ENCODE measurements around the gene TNFAIP8L2. TPM values are rescaled to one million over a fixed set of nuclear protein-coding genes. Genes with fewer than 3 reads are reported as not detected.
"Not testable (repeated sequence)": the region's sequence is repeated elsewhere in the genome, so short reads cannot be mapped to it uniquely, and the experiment has no call there.

TNFAIP8L2 gene
- total RNA-seq, 1 experiment from 2014 or later = not detected

DNA sequence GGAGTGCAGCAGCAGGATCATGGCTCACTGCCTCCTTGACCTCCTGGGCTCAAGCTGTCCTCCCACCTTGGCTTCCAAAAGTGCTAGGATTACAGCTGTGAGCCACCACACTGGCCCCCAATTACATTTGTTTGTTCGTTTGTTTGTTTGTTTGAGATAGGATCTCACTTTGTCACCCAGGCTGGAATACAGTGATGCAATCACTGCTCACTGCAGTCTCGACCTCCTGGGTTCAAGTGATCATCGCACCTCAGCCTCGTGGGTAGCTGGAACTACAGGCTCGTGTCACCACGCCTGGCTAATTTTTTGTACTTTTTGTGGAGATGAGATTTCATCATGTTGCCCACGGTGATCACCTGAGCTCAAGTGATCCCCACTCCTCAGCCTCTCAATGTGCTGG is 35.6 kb downstream of the TNFAIP8L2 start:
- no peak overlapping the region for H3K27ac ChIP-seq (ENCODE audit: low read depth, low read length, poor library complexity, severe bottlenecking)
- ChIA-PET CTCF (no interaction called here), POLR2A (ENCODE audit: low non-redundant PET) (no interaction called here)
- H3K4me3 ChIP-seq (ENCODE audit: low read depth, low read length, poor library complexity, severe bottlenecking) = no peak overlapping the region
- BruUV-seq (replicated peaks) = no TSS peak
- no peaks in the 10 kb centered on the region for H3K9me3 ChIP-seq (ENCODE audit: low read depth, low read length, poor library complexity, severe bottlenecking)
- peaks cover 5% of the 10 kb centered on the region for H3K4me1 ChIP-seq (ENCODE audit: insufficient read depth, low read length, poor library complexity, severe bottlenecking)
- H3K36me3 ChIP-seq (ENCODE audit: insufficient read depth, low read length, poor library complexity, severe bottlenecking) = no peaks in the 10 kb centered on the region
- intact Hi-C loops (cut with micrococcal nuclease; ENCODE audit: unreplicated experiment) = no loop called here
- no peak for DNase-seq (ENCODE audit: low spot score)
- no peaks in the 10 kb centered on the region for H3K27me3 ChIP-seq (replicated peaks; ENCODE audit: insufficient read depth, low read depth, low read length, poor library complexity)
- TF ChIP-seq, protein P1, sequence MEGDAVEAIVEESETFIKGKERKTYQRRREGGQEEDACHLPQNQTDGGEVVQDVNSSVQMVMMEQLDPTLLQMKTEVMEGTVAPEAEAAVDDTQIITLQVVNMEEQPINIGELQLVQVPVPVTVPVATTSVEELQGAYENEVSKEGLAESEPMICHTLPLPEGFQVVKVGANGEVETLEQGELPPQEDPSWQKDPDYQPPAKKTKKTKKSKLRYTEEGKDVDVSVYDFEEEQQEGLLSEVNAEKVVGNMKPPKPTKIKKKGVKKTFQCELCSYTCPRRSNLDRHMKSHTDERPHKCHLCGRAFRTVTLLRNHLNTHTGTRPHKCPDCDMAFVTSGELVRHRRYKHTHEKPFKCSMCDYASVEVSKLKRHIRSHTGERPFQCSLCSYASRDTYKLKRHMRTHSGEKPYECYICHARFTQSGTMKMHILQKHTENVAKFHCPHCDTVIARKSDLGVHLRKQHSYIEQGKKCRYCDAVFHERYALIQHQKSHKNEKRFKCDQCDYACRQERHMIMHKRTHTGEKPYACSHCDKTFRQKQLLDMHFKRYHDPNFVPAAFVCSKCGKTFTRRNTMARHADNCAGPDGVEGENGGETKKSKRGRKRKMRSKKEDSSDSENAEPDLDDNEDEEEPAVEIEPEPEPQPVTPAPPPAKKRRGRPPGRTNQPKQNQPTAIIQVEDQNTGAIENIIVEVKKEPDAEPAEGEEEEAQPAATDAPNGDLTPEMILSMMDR (conservative IDR thresholded peaks at IDR 0.05; ENCODE audit: low read depth, low read length) = no peak
- TF ChIP-seq EZH2 (IDR thresholded peaks at IDR 0.05; ENCODE audit: borderline replicate concordance, low read depth, low read length, poor library complexity, severe bottlenecking) = no peak

DNA sequence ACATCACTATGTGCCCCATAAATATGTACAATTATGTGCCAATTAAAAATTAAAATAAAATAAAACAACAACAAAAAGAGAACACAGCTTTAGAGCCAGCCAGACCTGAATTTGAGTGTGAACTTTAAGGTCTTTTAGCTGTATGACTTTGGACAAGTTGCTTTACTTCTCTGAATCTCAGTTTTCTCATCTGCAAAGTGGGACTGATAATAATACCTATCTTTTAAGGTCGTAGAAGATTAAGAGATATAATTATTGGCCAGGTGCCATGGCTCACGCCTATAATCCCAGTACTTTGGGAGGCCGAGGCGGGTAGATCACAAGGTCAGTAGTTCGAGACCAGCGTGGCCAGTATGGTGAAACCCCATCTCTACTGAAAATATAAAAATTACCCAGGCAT is 36.9 kb downstream of the TNFAIP8L2 start:
- Histone ChIP-seq H3K4me3 (ENCODE audit: low read depth, low read length, poor library complexity, severe bottlenecking) (no peak overlapping the region), H3K27ac (ENCODE audit: low read depth, low read length, poor library complexity, severe bottlenecking) (no peak overlapping the region), H3K27me3 (replicated peaks; ENCODE audit: insufficient read depth, low read depth, low read length, poor library complexity) (no peaks in the 10 kb centered on the region), H3K4me1 (ENCODE audit: insufficient read depth, low read length, poor library complexity, severe bottlenecking) (peaks cover 5% of the 10 kb centered on the region), H3K36me3 (ENCODE audit: insufficient read depth, low read length, poor library complexity, severe bottlenecking) (no peaks in the 10 kb centered on the region), H3K9me3 (ENCODE audit: low read depth, low read length, poor library complexity, severe bottlenecking) (no peaks in the 10 kb centered on the region)
- intact Hi-C loops (cut with micrococcal nuclease; ENCODE audit: unreplicated experiment) = no loop called here
- ChIA-PET CTCF (no interaction called here), POLR2A (ENCODE audit: low non-redundant PET) (no interaction called here)
- no TSS peak for BruUV-seq (replicated peaks)
- no peak for TF ChIP-seq EZH2 (IDR thresholded peaks at IDR 0.05; ENCODE audit: borderline replicate concordance, low read depth, low read length, poor library complexity, severe bottlenecking)
- DNase-seq (ENCODE audit: low spot score) = no peak

DNA sequence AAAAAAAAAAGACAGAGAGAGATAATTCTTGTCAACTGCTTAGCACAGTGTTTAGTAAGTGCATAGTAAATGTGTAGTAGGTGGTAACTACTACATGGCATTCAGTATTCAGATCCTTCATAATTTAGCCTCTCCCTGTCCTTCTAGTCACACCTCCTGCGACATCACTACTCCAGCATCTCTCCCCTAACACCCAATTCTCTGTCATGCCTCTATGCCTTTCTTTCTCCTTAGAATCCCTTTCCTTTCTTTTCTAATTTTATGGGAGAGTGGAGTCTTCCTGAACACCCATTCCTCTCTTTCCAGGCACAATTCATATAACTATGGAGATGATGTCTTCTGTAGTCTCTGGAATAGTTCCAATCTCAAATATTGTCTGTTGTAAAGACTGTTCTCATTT is 37.4 kb downstream of the TNFAIP8L2 start:
- no peaks in the 10 kb centered on the region for H3K36me3 ChIP-seq (ENCODE audit: insufficient read depth, low read length, poor library complexity, severe bottlenecking)
- intact Hi-C loops (cut with micrococcal nuclease; ENCODE audit: unreplicated experiment) = no loop called here
- no peak overlapping the region for H3K4me3 ChIP-seq (ENCODE audit: low read depth, low read length, poor library complexity, severe bottlenecking)
- no peaks in the 10 kb centered on the region for H3K9me3 ChIP-seq (ENCODE audit: low read depth, low read length, poor library complexity, severe bottlenecking)
- ChIA-PET POLR2A (ENCODE audit: low non-redundant PET) (no interaction called here), CTCF (no interaction called here)
- no TSS peak for BruUV-seq (replicated peaks)
- H3K27ac ChIP-seq (ENCODE audit: low read depth, low read length, poor library complexity, severe bottlenecking) = no peak overlapping the region
- TF ChIP-seq EZH2 (IDR thresholded peaks at IDR 0.05; ENCODE audit: borderline replicate concordance, low read depth, low read length, poor library complexity, severe bottlenecking) = no peak
- TF ChIP-seq, protein P1 (conservative IDR thresholded peaks at IDR 0.05; ENCODE audit: low read depth, low read length) = no peak
- DNase-seq (ENCODE audit: low spot score) = no peak
- no peaks in the 10 kb centered on the region for H3K27me3 ChIP-seq (replicated peaks; ENCODE audit: insufficient read depth, low read depth, low read length, poor library complexity)
- no peaks in the 10 kb centered on the region for H3K4me1 ChIP-seq (ENCODE audit: insufficient read depth, low read length, poor library complexity, severe bottlenecking)

- H3K27me3 ChIP-seq (replicated peaks; ENCODE audit: insufficient read depth, low read depth, low read length, poor library complexity); intact Hi-C loops (cut with micrococcal nuclease; ENCODE audit: unreplicated experiment); H3K4me1 ChIP-seq (ENCODE audit: insufficient read depth, low read length, poor library complexity, severe bottlenecking); BruUV-seq (replicated peaks); H3K9me3 ChIP-seq (ENCODE audit: low read depth, low read length, poor library complexity, severe bottlenecking); H3K36me3 ChIP-seq (ENCODE audit: insufficient read depth, low read length, poor library complexity, severe bottlenecking); CTCF ChIA-PET: not testable (repeated sequence)
- Histone ChIP-seq H3K27ac (ENCODE audit: low read depth, low read length, poor library complexity, severe bottlenecking) (peak overlapping the region; percentile 67), H3K4me3 (ENCODE audit: low read depth, low read length, poor library complexity, severe bottlenecking) (peak overlapping the region; percentile 45)
- peak; percentile 72 for DNase-seq (ENCODE audit: low spot score)
- POLR2A ChIA-PET (ENCODE audit: low non-redundant PET) = interaction anchor here (0.6 kb wide), 2 partner anchors 87 to 202 kb away, joined by 3 to 4 read pairs; no protein-coding TSS in a partner anchor
Measured at GRCh38 chr1:151194894-151195594, 38.6 kb downstream of the TNFAIP8L2 start.

Measured in A673 (cell line).